ENCODE measurements around the gene CHSY1. TPM values are rescaled to one million over a fixed set of nuclear protein-coding genes. Genes with fewer than 3 reads are reported as not detected.

CHSY1 gene
- total and polyA plus RNA-seq, 7 experiments from 2014 or later = 0.78 to 47.0 (median 8.9) TPM

DNA sequence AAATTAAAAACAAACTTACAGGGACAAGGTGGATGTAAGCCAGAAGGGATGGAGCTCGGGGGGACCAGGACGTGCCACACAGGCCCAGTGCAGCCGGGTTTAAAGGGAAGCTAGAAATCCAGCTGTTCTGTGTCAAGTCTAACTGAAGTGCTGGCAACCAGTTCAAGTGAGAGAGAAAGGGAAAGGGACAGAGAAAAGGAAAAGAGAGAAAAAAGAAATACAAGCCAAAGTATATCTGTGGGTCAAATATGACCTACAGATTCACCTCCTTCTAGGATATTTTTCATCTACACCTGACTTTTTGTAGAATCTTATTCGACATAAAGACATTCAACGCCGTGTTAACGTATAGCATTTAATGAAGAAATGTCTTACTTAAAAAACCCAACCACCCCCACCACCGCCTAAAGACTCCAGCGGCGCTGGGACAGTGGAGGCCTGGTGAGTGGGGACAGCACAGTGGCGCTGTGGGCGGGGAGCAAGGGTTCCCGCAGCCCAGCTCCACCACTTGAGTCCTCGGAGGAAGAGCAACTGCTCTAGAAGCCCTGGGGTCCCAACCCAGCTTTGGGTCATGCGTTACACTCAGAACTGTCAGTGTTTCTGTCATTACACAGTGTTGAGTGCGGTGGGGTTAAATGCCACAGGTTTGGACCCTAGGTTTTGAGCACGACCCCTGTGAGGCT lies 62.3 kb downstream of the CHSY1 start:
- intact Hi-C loops (cut with micrococcal nuclease) = no loop called here
- Histone ChIP-seq H3K36me3 (ENCODE audit: control insufficient read depth in 2 of 3, insufficient read depth in 3 of 3, low read length in 3 of 3) (no peaks in the 10 kb centered on the region), H3K9me3 (ENCODE audit: control insufficient read depth in 2 of 3, low read length in 3 of 3) (no peaks in the 10 kb centered on the region), H3K27me3 (ENCODE audit: control insufficient read depth in 2 of 2, insufficient read depth in 2 of 2, low read length in 2 of 2) (no peaks in the 10 kb centered on the region), H3K27ac (ENCODE audit: low read depth, low read length) (no peak overlapping the region), H3K4me1 (ENCODE audit: control insufficient read depth in 2 of 2, insufficient read depth in 2 of 2, low read length in 2 of 2) (peaks cover 10 to 21% of the 10 kb centered on the region in 2 donors), H3K4me3 (ENCODE audit: low read length) (no peak overlapping the region)
- Mint-ChIP-seq H3K27me3 (no peaks in the 10 kb centered on the region), H3K27ac (peak overlapping the region in 3 of 9 donors; percentile 41 to 87 (median 55)), H3K4me3 (peak overlapping the region in 1 of 10 donors; percentile 47), H3K9me3 (no peaks in the 10 kb centered on the region), H3K36me3 (peaks cover 0 to 9% (median 3%) of the 10 kb centered on the region in 5 donors), H3K4me1 (peaks cover 47 to 75% (median 49%) of the 10 kb centered on the region in 7 donors)
- ATAC-seq (no peak), DNase-seq (no peak)
- ChIA-PET CTCF (no interaction called here), POLR2A (no interaction called here)

DNA sequence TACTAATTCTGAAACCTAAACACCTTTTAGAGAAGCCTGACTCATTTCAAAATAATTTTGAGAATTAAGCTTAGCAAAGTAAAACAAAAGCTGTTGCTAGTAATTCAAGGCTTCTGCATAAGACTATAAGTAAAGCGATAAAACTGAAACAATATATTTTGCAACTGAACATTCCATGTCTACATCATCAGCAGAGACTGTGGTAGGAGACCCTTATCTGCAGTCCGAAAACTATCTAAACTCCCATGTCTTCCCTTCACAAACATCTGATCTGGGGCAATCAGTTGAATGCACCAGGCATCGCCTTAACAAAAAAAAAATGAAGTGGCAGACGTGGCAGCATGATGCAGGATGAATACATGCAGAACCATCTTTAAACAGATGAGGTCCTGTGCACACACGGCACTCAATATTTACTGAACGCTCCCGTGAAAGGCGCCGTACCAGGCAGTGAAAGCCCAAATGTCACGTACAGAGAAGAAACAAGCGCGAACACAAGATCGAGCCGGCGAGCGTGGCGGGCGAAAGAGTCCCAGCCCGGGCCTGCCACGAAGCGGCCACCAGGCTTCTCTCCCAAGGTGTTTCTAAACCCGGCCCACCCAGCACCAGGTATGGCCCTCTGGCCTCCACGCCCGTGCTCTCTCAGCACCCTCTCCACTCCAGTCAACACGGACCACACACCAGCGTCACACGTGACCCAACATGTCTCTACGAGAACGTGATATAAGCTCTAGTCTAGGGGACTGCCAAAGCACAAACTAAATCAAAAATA lies 63.0 kb downstream of the CHSY1 start:
- Histone ChIP-seq H3K4me1 (ENCODE audit: control insufficient read depth in 2 of 2, insufficient read depth in 2 of 2, low read length in 2 of 2) (peaks cover 7 to 14% of the 10 kb centered on the region in 2 donors), H3K9me3 (ENCODE audit: control insufficient read depth in 2 of 3, low read length in 3 of 3) (no peaks in the 10 kb centered on the region), H3K27ac (ENCODE audit: low read depth, low read length) (no peak overlapping the region), H3K36me3 (ENCODE audit: control insufficient read depth in 2 of 3, insufficient read depth in 3 of 3, low read length in 3 of 3) (no peaks in the 10 kb centered on the region), H3K4me3 (ENCODE audit: low read length) (no peak overlapping the region), H3K27me3 (ENCODE audit: control insufficient read depth in 2 of 2, insufficient read depth in 2 of 2, low read length in 2 of 2) (no peaks in the 10 kb centered on the region)
- intact Hi-C loops (cut with micrococcal nuclease) = loop anchor here in 1 of 2 donors (1.0 kb wide), 2 partner anchors 10 to 14 kb away; no protein-coding TSS in a partner anchor
- no peaks in the 10 kb centered on the region for H3K9me3 Mint-ChIP-seq
- peak overlapping the region in 2 of 9 donors; percentile 41 to 87 for H3K27ac Mint-ChIP-seq
- DNase-seq (no peak), ATAC-seq (no peak)
- peak overlapping the region in 1 of 10 donors; percentile 67 for H3K4me3 Mint-ChIP-seq
- no peaks in the 10 kb centered on the region for H3K27me3 Mint-ChIP-seq
- H3K36me3 Mint-ChIP-seq = peaks cover 0 to 9% (median 4%) of the 10 kb centered on the region in 5 donors
- ChIA-PET POLR2A (no interaction called here), CTCF (no interaction called here)
- peaks cover 40 to 71% (median 42%) of the 10 kb centered on the region in 7 donors for H3K4me1 Mint-ChIP-seq

DNA sequence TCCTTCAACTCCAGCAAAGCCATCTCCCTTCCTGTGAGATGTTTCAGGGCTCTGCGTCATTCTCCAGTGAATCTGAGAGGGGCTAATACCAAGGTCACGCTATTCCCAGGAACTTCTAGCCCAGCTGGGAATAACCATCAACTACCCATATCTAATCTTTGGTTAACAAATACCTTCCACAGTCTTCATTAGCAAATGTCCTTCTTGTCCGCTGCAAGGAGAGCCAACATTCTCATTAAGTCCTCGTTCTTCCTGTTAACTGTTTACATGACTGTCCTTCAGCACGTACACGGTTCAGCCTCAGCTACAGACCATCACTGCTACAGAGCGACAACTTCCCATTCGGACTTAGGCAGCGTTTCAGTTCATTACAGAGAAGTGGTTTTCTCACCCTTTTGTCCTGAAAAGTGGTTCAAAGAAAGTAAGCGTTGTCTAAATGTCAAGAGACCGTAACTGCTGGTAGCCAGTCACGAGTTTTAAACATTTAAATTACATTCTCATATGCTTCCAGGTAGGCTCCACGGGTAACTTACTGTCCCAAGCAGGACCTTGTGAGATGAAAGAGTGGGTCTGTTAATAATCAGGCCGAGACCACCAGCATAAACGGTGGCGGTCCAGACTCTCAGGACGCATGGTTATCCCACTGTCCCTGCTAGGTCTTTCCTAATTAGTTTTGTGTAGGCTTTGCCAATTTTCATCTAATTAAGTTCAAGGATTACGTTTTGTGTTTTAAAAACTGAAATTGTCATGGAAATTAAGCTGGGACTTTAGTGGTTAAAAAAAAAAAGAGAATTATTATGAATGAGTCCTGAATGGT lies 63.8 kb downstream of the CHSY1 start:
- H3K4me1 ChIP-seq (ENCODE audit: control insufficient read depth in 2 of 2, insufficient read depth in 2 of 2, low read length in 2 of 2) = peaks cover 7% of the 10 kb centered on the region in 2 donors
- no peak overlapping the region for H3K27ac ChIP-seq (ENCODE audit: low read depth, low read length)
- no peaks in the 10 kb centered on the region for H3K27me3 ChIP-seq (ENCODE audit: control insufficient read depth in 2 of 2, insufficient read depth in 2 of 2, low read length in 2 of 2)
- Mint-ChIP-seq H3K4me1 (peaks cover 32 to 69% (median 38%) of the 10 kb centered on the region in 7 donors), H3K36me3 (peaks cover 0 to 14% (median 5%) of the 10 kb centered on the region in 5 donors), H3K4me3 (peak overlapping the region in 1 of 10 donors; percentile 54), H3K27me3 (no peaks in the 10 kb centered on the region), H3K9me3 (no peaks in the 10 kb centered on the region), H3K27ac (peak overlapping the region in 3 of 9 donors; percentile 1 to 80 (median 27))
- ChIA-PET CTCF (no interaction called here), POLR2A (no interaction called here)
- no peak overlapping the region for H3K4me3 ChIP-seq (ENCODE audit: low read length)
- H3K36me3 ChIP-seq (ENCODE audit: control insufficient read depth in 2 of 3, insufficient read depth in 3 of 3, low read length in 3 of 3) = no peaks in the 10 kb centered on the region
- no peak for ATAC-seq
- intact Hi-C loops (cut with micrococcal nuclease) = loop anchor here in 1 of 2 donors (1.0 kb wide), 2 partner anchors 11 to 15 kb away; no protein-coding TSS in a partner anchor
- H3K9me3 ChIP-seq (ENCODE audit: control insufficient read depth in 2 of 3, low read length in 3 of 3) = no peaks in the 10 kb centered on the region
- DNase-seq = no peak

DNA sequence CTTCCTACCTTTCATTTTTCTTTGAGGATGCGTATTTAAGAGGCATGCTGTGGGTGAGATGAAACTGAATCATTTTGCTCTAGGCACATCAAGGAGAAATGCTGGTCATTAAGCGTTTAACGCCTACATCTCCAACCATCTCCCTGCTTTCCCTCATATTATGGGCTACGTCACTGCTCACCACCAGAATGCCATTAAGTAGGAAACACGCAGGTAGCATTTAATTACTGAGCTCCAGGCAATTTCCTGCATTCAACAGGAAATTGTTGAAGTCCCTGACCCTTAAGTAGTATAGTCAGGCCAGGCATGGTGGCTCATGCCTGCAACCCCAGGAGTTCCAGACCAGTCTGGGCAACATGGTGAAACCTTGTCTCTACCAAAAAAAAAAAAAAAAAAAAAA lies 66.1 kb downstream of the CHSY1 start:
- H3K36me3 ChIP-seq (ENCODE audit: control insufficient read depth in 2 of 3, insufficient read depth in 3 of 3, low read length in 3 of 3) = no peaks in the 10 kb centered on the region
- no peak for DNase-seq
- Mint-ChIP-seq H3K36me3 (peaks cover 0 to 25% (median 14%) of the 10 kb centered on the region in 5 donors), H3K4me1 (peaks cover 26 to 73% (median 35%) of the 10 kb centered on the region in 7 donors), H3K27ac (no peak overlapping the region), H3K4me3 (no peak overlapping the region), H3K27me3 (no peaks in the 10 kb centered on the region), H3K9me3 (no peaks in the 10 kb centered on the region)
- peaks cover 0 to 3% of the 10 kb centered on the region in 2 donors for H3K4me1 ChIP-seq (ENCODE audit: control insufficient read depth in 2 of 2, insufficient read depth in 2 of 2, low read length in 2 of 2)
- POLR2A ChIA-PET = no interaction called here
- no peaks in the 10 kb centered on the region for H3K9me3 ChIP-seq (ENCODE audit: control insufficient read depth in 2 of 3, low read length in 3 of 3)
- H3K27ac ChIP-seq (ENCODE audit: low read depth, low read length) = no peak overlapping the region
- CTCF ChIA-PET = no interaction called here
- H3K4me3 ChIP-seq (ENCODE audit: low read length) = no peak overlapping the region
- intact Hi-C loops (cut with micrococcal nuclease) = no loop called here
- H3K27me3 ChIP-seq (ENCODE audit: control insufficient read depth in 2 of 2, insufficient read depth in 2 of 2, low read length in 2 of 2) = no peaks in the 10 kb centered on the region
- ATAC-seq = no peak

DNA sequence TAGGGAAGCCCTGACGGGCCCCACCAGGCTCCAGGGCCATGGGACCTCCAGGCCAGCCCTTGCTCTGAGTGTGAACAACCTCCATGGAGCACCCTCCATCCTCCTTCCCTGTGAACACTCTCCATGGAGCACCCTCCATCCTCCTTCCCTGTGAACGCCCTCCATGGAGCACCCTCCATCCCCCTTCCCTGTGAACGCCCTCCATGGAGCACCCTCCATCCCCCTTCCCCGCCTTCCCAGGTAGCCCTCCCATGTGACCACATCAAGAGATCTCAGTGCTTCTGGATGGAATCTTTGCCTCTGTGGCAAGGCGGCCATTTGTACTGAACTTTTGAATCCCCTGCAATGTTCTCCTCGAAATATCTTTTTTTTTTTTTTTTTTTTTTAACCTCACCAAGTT lies 66.5 kb downstream of the CHSY1 start:
- no peaks in the 10 kb centered on the region for H3K27me3 Mint-ChIP-seq
- no peaks in the 10 kb centered on the region for H3K27me3 ChIP-seq (ENCODE audit: control insufficient read depth in 2 of 2, insufficient read depth in 2 of 2, low read length in 2 of 2)
- ATAC-seq (no peak), DNase-seq (no peak)
- H3K27ac Mint-ChIP-seq = no peak overlapping the region
- POLR2A ChIA-PET = no interaction called here
- H3K27ac ChIP-seq (ENCODE audit: low read depth, low read length) = no peak overlapping the region
- peaks cover 0 to 25% (median 10%) of the 10 kb centered on the region in 5 donors for H3K36me3 Mint-ChIP-seq
- intact Hi-C loops (cut with micrococcal nuclease) = no loop called here
- H3K9me3 ChIP-seq (ENCODE audit: control insufficient read depth in 2 of 3, low read length in 3 of 3) = no peaks in the 10 kb centered on the region
- H3K4me3 Mint-ChIP-seq = no peak overlapping the region
- H3K9me3 Mint-ChIP-seq = no peaks in the 10 kb centered on the region
- H3K4me3 ChIP-seq (ENCODE audit: low read length) = no peak overlapping the region
- CTCF ChIA-PET = no interaction called here
- peaks cover 27 to 73% (median 37%) of the 10 kb centered on the region in 7 donors for H3K4me1 Mint-ChIP-seq
- H3K4me1 ChIP-seq (ENCODE audit: control insufficient read depth in 2 of 2, insufficient read depth in 2 of 2, low read length in 2 of 2) = peaks cover 3 to 4% of the 10 kb centered on the region in 2 donors
- H3K36me3 ChIP-seq (ENCODE audit: control insufficient read depth in 2 of 3, insufficient read depth in 3 of 3, low read length in 3 of 3) = no peaks in the 10 kb centered on the region

DNA sequence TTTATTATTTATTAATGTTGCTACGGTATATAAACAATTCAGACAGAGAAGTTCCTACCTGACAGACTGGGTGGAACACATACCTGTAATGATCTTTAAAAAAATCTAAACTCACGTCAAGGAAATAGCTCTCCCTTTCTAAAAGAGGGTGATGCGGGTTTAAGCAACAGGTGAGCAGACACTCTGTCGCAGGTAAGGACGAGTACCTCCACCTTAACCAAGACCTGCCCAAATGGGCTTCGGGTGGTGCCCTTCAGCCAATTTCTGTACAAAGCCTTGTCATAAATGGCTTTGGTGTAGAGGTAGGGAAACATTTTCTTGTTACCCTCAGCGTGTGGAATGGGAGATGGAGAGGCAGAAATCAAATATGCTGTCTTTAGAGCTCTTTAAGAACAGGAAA lies 67.0 kb downstream of the CHSY1 start:
- Mint-ChIP-seq H3K9me3 (no peaks in the 10 kb centered on the region), H3K4me3 (no peak overlapping the region), H3K27me3 (no peaks in the 10 kb centered on the region), H3K4me1 (peaks cover 31 to 73% (median 42%) of the 10 kb centered on the region in 7 donors), H3K27ac (no peak overlapping the region), H3K36me3 (peaks cover 0 to 25% (median 10%) of the 10 kb centered on the region in 5 donors)
- CTCF ChIA-PET = interaction anchor here (0.7 kb wide), 1 partner anchor 26 kb away, joined by 3 read pairs; no protein-coding TSS in a partner anchor
- ATAC-seq = no peak
- Histone ChIP-seq H3K4me1 (ENCODE audit: control insufficient read depth in 2 of 2, insufficient read depth in 2 of 2, low read length in 2 of 2) (peaks cover 3 to 9% of the 10 kb centered on the region in 2 donors), H3K9me3 (ENCODE audit: control insufficient read depth in 2 of 3, low read length in 3 of 3) (no peaks in the 10 kb centered on the region), H3K27me3 (ENCODE audit: control insufficient read depth in 2 of 2, insufficient read depth in 2 of 2, low read length in 2 of 2) (no peaks in the 10 kb centered on the region), H3K4me3 (ENCODE audit: low read length) (no peak overlapping the region), H3K27ac (ENCODE audit: low read depth, low read length) (no peak overlapping the region), H3K36me3 (ENCODE audit: control insufficient read depth in 2 of 3, insufficient read depth in 3 of 3, low read length in 3 of 3) (no peaks in the 10 kb centered on the region)
- intact Hi-C loops (cut with micrococcal nuclease) = no loop called here
- POLR2A ChIA-PET = no interaction called here
- DNase-seq = no peak

All from naive thymus-derived CD4-positive, alpha-beta T cell (primary cell).